ENCODE results near the gene CAMK2D.

GRCh38 chr4:113673450-113673849 lies 88.1 kb downstream of the CAMK2D start:
- TF ChIP-seq EZH2 (IDR thresholded peaks at IDR 0.05; ENCODE audit: low read depth) (no peak), CTCF (conservative IDR thresholded peaks at IDR 0.05) (no peak)

Measured in PC-9 (cell line).